H1 (cell line): ENCODE results near the gene UGGT1. TPM values are rescaled to one million over a fixed set of nuclear protein-coding genes. Genes with fewer than 3 reads are reported as not detected.

ENCODE experiments used
- CEBPB ChIP-seq: IDR thresholded peaks from 2 replicates; pipeline ENCODE4 v1.6.1; 2012; ENCODE audit warnings: low read depth, low read length
- CHD2 ChIP-seq: IDR thresholded peaks from 2 replicates; pipeline ENCODE4 v1.6.1; 2012; ENCODE audit warnings: low read length, improper control_type of control experiment
- EGR1 ChIP-seq: IDR thresholded peaks from 2 replicates; pipeline ENCODE4 v1.6.1; 2011; ENCODE audit warnings: low read depth, low read length, borderline replicate concordance
- HDAC2 ChIP-seq, 2 experiments: fragments of 300-600 bp in 1 of 2; sonication (generic) in 1 of 2; IDR thresholded peaks; 2 replicates each; pipeline ENCODE4 v1.6.1; 2011 to 2012; ENCODE audit warnings: low read depth in 2 of 2, low read length in 2 of 2, mild to moderate bottlenecking in 2 of 2, moderate library complexity in 2 of 2, borderline replicate concordance in 1 of 2, inconsistent platforms in 1 of 2
- JUN ChIP-seq: IDR thresholded peaks from 2 replicates; pipeline ENCODE4 v1.6.1; 2011; ENCODE audit warnings: low read depth, mild to moderate bottlenecking, improper control_type of control experiment, low read length
- KDM1A ChIP-seq: fragments of 200-600, 300-600 bp; sonication (generic); IDR thresholded peaks from 2 replicates; pipeline ENCODE4 v1.7.1; 2016; ENCODE audit warnings: mild to moderate bottlenecking, low read length, borderline replicate concordance
- TBP ChIP-seq: IDR thresholded peaks from 2 replicates; pipeline ENCODE4 v1.6.1; 2011; ENCODE audit warnings: low read depth, low read length, improper control_type of control experiment
- YY1 ChIP-seq: IDR thresholded peaks from 2 replicates; pipeline ENCODE4 v1.6.1; 2011; ENCODE audit warnings: low read depth, mild to moderate bottlenecking, low read length
- polyA plus RNA-seq, 7 experiments: library from polyadenylated mRNA; depleted of rRNA in 3 of 7; stranded (reverse) in 5 of 7; unstranded in 2 of 7; fragments of >200 nt in 5 of 7; fragments of 200-250 nt in 2 of 7; gene quantifications; 1 replicate in 5 of 7; 2 replicates in 1 of 7; 4 replicates in 1 of 7; pipeline versions ENCODE4 v1.2.1 to v1.2.3, GENCODE V29; 2011 to 2013; ENCODE audit warnings: missing spikeins in 2 of 7, mixed read lengths in 2 of 7
- total RNA-seq: library from RNA; stranded (reverse); fragmentation: NEBNext Ultra II Directional; extraction: Animal tissue kit (Norgen Biotek cat#: 25700); gene quantifications from 2 replicates; pipeline ENCODE4 v1.2.1, GENCODE V29; 2021
- TF ChIP-seq, protein P1 (sequence below), 3 experiments: IDR thresholded peaks; 1 replicate in 2 of 3; 2 replicates in 1 of 3; pipeline versions ENCODE4 v1.5.1 to v1.6.1; 2011; ENCODE audit warnings: low read length in 3 of 3, mild to moderate bottlenecking in 3 of 3, inconsistent platforms in 2 of 3, low read depth in 1 of 3, moderate library complexity in 1 of 3; ENCODE audit not compliant: insufficient read depth in 1 of 3; ENCODE audit errors: control extremely low read depth in 1 of 3

The UGGT1 gene
- total and polyA plus RNA-seq, 2 of the 8 experiments (the other 6 are each of a cell fraction or from before 2014, with no cell fraction given): 14.9 to 57.3 TPM

DNA sequence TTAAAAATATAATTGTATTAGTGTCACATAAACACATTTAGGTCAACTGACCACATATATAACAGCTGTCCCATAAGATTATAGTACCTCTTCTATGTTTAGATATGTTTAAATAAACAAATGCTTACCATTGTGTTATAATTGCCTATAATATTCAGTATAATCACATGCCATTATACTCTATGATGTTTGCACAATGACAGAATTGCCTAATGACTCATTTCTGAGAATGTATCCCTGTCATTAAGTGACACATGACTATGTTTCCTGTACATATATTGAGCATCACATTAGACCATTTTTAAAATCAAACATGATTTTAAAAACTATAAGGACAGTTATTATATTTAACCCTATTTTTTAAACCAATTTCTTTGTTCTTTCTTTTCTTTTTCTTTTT lies 137.9 kb downstream of the UGGT1 start (continued):
- TF ChIP-seq EGR1: no peak
- TF ChIP-seq CHD2: no peak
- TF ChIP-seq, protein P1, sequence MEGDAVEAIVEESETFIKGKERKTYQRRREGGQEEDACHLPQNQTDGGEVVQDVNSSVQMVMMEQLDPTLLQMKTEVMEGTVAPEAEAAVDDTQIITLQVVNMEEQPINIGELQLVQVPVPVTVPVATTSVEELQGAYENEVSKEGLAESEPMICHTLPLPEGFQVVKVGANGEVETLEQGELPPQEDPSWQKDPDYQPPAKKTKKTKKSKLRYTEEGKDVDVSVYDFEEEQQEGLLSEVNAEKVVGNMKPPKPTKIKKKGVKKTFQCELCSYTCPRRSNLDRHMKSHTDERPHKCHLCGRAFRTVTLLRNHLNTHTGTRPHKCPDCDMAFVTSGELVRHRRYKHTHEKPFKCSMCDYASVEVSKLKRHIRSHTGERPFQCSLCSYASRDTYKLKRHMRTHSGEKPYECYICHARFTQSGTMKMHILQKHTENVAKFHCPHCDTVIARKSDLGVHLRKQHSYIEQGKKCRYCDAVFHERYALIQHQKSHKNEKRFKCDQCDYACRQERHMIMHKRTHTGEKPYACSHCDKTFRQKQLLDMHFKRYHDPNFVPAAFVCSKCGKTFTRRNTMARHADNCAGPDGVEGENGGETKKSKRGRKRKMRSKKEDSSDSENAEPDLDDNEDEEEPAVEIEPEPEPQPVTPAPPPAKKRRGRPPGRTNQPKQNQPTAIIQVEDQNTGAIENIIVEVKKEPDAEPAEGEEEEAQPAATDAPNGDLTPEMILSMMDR (IDR thresholded peaks at IDR 0.05; ENCODE audit: control extremely low read depth in 1 of 3, insufficient read depth in 1 of 3, low read depth in 1 of 3, low read length in 3 of 3): no peak
- no peak for TF ChIP-seq JUN
- no peak for TF ChIP-seq TBP
- TF ChIP-seq KDM1A: no peak
- TF ChIP-seq HDAC2 (IDR thresholded peaks at IDR 0.05; ENCODE audit: borderline replicate concordance in 1 of 2, low read depth in 2 of 2, low read length in 2 of 2): no peak
- TF ChIP-seq YY1: no peak
- TF ChIP-seq CEBPB: no peak
